Psoas muscle (tissue), 8 donors: ENCODE results near the gene CCDC8. TPM values are rescaled to one million over a fixed set of nuclear protein-coding genes. Genes with fewer than 3 reads are reported as not detected.
"Not testable (repeated sequence)": the region's sequence is repeated elsewhere in the genome, so short reads cannot be mapped to it uniquely, and the experiment has no call there.

Experiments
- ATAC-seq, 4 donors: fragments of 200-7000 bp; cut with Tn5 transposase; one replicate each; pipeline ENCODE4 v1.9.1; 2020; ENCODE audit warnings: moderate library complexity in 3 of 4, mild to moderate bottlenecking in 2 of 4
- DNase-seq, 2 donors: peaks; one replicate each; pipeline ENCODE4 v3.0.0-alpha.2; 2020
- H3K27ac ChIP-seq: fragments of 200-600 bp; one replicate; pipeline ENCODE4 v1.8.0; 2022
- H3K27me3 ChIP-seq, 3 donors: fragments of 200-600 bp in 1 of 3; one replicate each; pipeline versions ENCODE4 v1.6.1 to v1.8.0; 2013 to 2022; ENCODE audit warnings: low read length in 2 of 3, mild to moderate bottlenecking in 2 of 3, moderate library complexity in 1 of 3; ENCODE audit not compliant: insufficient read depth in 3 of 3
- H3K36me3 ChIP-seq, 2 donors: fragments of 200-600 bp in 1 of 2; one replicate each; pipeline versions ENCODE4 v1.6.1 to v1.8.0; 2013 to 2022; ENCODE audit warnings: low read depth in 1 of 2, mild to moderate bottlenecking in 1 of 2, moderate library complexity in 1 of 2; ENCODE audit not compliant: insufficient read depth in 1 of 2
- H3K4me1 ChIP-seq: fragments of 200-600 bp; one replicate; pipeline ENCODE4 v1.8.0; 2022
- H3K4me3 ChIP-seq: fragments of 200-600 bp; one replicate; pipeline ENCODE4 v1.8.0; 2022; ENCODE audit warnings: mild to moderate bottlenecking
- H3K9me3 ChIP-seq: fragments of 200-600 bp; one replicate; pipeline ENCODE4 v1.8.0; 2022
- WGBS, 3 donors: extraction: QIAGEN DNeasy Blood & Tissue Kit; methylation state at CpG; one replicate each; pipeline versions ENCODE4 v1.1.6 to v1.1.7; 2013; 5-methylcytosine and 5-hydroxymethylcytosine counted together
- intact Hi-C, 2 donors: fragments of 100-400 bp; cut with DNase I; formaldehyde crosslinking; loops; one replicate each; pipeline versions ENCODE4 v1.11.0 to v1.14.2; 2022
- polyA plus RNA-seq, 3 donors: library from polyadenylated mRNA; stranded (reverse); fragments of 200-250 nt; gene quantifications; one replicate each; pipeline ENCODE4 v1.2.3, GENCODE V29; 2013
- total RNA-seq, 4 donors: library from RNA; stranded (reverse); fragmentation: NEBNext Ultra II Directional in 2 of 4; extraction: Animal tissue kit (Norgen Biotek cat#: 25700) in 2 of 4; gene quantifications; one replicate each; pipeline versions ENCODE4 v1.2.1 to v1.2.4, GENCODE V29; 2021 to 2023
- TF ChIP-seq, protein P1 (sequence below): fragments of 200-600 bp; IDR thresholded peaks from one replicate; pipeline ENCODE4 v1.8.0; 2022; ENCODE audit warnings: antibody characterized with exemption
- donor health status: healthy with polysubstance abuse.
- donor health status: DM: no; HTN: no; CAD: no; lungs with moderate emphysema.
- donor health status: Bipolar disorder and iron deficiency.
- donor health status: healthy.
- donor health status: DM: yes; HTN: yes; CAD: no.
- donor health status: DM: no; HTN: no; CAD: no.
- donor health status: DM: no; HTN: no; CAD: no.
- donor health status: DM: yes; HTN: yes; CAD: no.

Gene CCDC8
- total and polyA plus RNA-seq, 7 donors, result 0.51 to 7.0 (median 1.6) TPM

DNA sequence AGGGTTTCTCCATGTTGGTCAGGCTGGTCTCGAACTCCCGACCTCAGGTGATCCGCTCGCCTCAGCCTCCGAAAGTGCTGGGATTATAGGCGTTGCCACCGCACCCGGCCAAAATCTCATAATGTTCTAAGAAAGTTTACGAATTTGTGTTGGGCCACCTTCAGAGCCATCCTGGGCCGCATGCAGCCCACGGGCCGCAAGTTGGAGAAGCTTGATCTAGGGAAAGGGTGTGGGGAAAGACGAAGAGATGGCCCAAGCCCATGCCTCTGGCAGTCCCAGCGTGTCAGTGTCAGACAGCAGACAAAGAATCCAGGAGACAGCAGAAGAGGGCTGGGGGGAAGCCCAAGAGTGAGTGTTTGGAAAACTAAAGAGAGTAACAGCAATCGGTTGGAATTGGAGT is 32.7 kb upstream of the CCDC8 start:
- Histone ChIP-seq H3K9me3 (no peaks in the 10 kb centered on the region), H3K27me3 (no peaks in the 10 kb centered on the region), H3K4me1 (peaks cover 9% of the 10 kb centered on the region), H3K36me3 (no peaks in the 10 kb centered on the region), H3K4me3 (no peak overlapping the region), H3K27ac (no peak overlapping the region)
- DNase-seq (no peak), ATAC-seq (no peak)
- TF ChIP-seq, protein P1, sequence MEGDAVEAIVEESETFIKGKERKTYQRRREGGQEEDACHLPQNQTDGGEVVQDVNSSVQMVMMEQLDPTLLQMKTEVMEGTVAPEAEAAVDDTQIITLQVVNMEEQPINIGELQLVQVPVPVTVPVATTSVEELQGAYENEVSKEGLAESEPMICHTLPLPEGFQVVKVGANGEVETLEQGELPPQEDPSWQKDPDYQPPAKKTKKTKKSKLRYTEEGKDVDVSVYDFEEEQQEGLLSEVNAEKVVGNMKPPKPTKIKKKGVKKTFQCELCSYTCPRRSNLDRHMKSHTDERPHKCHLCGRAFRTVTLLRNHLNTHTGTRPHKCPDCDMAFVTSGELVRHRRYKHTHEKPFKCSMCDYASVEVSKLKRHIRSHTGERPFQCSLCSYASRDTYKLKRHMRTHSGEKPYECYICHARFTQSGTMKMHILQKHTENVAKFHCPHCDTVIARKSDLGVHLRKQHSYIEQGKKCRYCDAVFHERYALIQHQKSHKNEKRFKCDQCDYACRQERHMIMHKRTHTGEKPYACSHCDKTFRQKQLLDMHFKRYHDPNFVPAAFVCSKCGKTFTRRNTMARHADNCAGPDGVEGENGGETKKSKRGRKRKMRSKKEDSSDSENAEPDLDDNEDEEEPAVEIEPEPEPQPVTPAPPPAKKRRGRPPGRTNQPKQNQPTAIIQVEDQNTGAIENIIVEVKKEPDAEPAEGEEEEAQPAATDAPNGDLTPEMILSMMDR, result no peak
- intact Hi-C loops, result no loop called here
- 84 to 93% (median 88%) methylated on average over 13 to 15 of the region's 15 CpGs for WGBS, 3 donors

DNA sequence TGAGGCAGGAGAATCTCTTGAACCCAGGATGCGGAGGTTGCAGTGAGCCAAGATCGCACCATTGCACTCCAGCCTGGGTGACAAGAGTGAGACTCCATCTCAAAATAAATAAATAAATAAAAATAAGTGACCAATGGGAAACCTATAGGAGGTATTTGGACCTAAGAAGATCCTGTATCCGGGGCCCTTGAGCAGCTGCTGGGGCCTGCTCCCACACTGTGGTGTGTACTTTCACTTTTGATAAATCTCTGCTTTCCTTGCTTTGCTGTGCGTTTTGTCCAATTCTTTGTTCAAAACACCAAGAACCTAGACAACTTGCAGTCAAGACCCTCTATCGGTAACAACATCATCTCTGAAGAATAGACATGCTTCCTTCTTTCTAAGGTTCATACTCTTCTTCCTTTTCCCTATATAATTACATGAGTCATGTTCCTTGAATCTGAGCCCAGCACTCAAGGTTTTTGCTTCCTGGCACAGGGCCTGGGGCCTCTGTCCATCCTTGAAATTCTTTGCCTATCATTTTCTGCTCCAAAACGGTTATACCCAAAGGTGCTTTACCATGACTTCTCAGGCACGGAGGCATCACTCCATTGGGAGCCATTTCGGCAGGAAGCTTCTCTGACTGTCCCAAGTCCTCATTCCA is 29.6 kb upstream of the CCDC8 start:
- TF ChIP-seq, protein P1, result no peak
- no peaks in the 10 kb centered on the region for H3K36me3 ChIP-seq
- H3K4me3 ChIP-seq, result no peak overlapping the region
- intact Hi-C loops, result no loop called here
- H3K27me3 ChIP-seq, result no peaks in the 10 kb centered on the region
- H3K27ac ChIP-seq, result no peak overlapping the region
- no peaks in the 10 kb centered on the region for H3K9me3 ChIP-seq
- H3K4me1 ChIP-seq, result peaks cover 6% of the 10 kb centered on the region
- DNase-seq (peak in 1 of 2 donors; percentile 19), ATAC-seq (no peak)
- WGBS, 3 donors, result 50 to 59% (median 54%) methylated on average over 8 of the region's 8 CpGs

DNA sequence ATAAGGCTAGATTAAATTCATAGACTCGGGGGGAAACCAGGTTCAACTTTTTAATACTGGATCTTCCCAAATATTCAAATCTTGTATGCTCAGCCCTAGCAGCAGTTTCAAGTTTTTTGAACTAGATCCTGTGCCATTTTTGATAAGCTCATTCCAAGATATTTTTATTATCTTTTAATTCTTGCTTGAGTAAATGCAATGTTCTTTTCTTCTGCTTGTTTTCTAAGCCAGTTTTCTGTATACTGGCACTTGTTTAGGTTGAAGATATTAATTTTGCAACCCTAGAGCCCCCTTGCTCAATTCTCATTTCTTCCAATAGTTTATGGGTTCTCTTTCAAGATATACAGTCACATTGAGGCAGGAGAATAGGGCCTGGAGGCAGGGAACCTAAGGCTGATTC is 28.5 kb upstream of the CCDC8 start:
- Histone ChIP-seq H3K27me3 (no peaks in the 10 kb centered on the region), H3K9me3 (no peaks in the 10 kb centered on the region), H3K4me1 (peaks cover 6% of the 10 kb centered on the region), H3K4me3 (no peak overlapping the region), H3K27ac (no peak overlapping the region), H3K36me3 (no peaks in the 10 kb centered on the region)
- no peak for DNase-seq
- intact Hi-C loops, result no loop called here
- TF ChIP-seq, protein P1, result no peak
- WGBS, 3 donors, result 72 to 89% (median 77%) methylated on average over 1 of the region's 1 CpG
- no peak for ATAC-seq

DNA sequence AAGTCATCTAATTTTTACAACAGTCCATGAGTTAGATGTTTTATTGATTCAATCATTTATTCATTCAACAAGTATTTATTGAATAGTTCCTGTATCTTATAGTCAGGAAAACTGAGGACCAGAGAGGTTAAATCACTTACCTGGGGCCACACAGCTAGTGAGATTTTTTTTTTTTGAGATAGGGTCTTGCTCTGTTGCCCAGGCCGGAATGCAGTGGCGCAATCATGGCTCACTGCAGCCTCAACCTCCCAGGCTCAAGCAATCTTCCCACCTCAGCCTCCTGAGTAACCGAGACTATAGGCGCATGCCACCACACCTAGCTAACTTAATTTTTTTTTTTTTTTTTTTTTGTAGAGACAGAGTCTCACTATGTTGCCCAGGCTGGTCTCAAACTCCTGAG is 22.3 kb upstream of the CCDC8 start:
- ATAC-seq, DNase-seq, H3K27ac ChIP-seq, H3K9me3 ChIP-seq, H3K36me3 ChIP-seq, H3K4me1 ChIP-seq, intact Hi-C loops, H3K4me3 ChIP-seq: not testable (repeated sequence)
- H3K27me3 ChIP-seq, result peaks cover 0 to 12% (median 2%) of the 10 kb centered on the region in 3 donors
- WGBS, 3 donors, result 96 to 100% (median 99%) methylated on average over 4 of the region's 4 CpGs

DNA sequence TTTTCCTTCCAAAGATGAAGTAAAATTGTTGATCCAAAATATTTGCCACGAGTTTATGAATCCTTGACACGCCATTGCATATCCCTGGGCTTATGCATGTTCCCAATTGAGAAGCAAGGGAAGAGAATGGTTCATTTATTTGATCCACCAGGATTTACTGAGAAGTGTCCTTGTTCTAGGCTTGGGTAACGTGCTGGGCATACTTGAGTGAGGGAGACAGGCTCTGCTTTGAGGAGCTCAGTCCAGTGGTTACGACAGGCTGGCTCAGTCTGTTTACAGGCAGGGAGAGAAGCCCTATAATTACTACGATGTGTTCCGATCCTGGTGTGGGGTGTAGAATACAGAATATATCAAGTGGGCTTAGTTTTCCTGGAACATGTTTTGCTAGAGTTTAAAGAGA is 21.6 kb upstream of the CCDC8 start:
- Histone ChIP-seq H3K36me3 (no peaks in the 10 kb centered on the region), H3K27me3 (peaks cover 0 to 13% (median 2%) of the 10 kb centered on the region in 3 donors), H3K9me3 (no peaks in the 10 kb centered on the region), H3K4me3 (no peak overlapping the region), H3K27ac (no peak overlapping the region), H3K4me1 (no peaks in the 10 kb centered on the region)
- intact Hi-C loops, result no loop called here
- WGBS, 3 donors, result 44 to 57% (median 47%) methylated on average over 6 of the region's 6 CpGs
- no peak for ATAC-seq
- TF ChIP-seq, protein P1, result no peak
- no peak for DNase-seq

DNA sequence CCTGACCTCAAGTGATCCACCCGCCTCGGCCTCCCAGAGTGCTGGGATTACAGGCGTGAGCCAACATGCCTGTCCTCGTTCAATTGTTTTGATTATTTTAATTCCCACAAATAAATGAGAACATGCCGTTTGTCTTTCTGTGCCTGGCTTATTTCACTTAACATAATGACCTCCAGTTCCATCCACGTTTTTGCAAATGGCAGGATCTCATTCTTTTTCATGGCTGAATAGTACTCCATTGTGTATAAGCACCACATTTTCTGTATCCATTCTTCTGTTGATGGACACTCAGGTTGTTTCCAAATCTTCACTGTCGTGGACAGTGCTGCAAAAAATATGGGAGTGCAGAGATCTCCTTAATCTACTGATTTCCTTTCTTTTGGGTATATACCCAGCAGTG is 20.1 kb upstream of the CCDC8 start:
- H3K4me1 ChIP-seq, H3K27ac ChIP-seq, intact Hi-C loops, H3K4me3 ChIP-seq, H3K36me3 ChIP-seq, ATAC-seq, DNase-seq, H3K9me3 ChIP-seq: not testable (repeated sequence)
- 73 to 78% (median 78%) methylated on average over 7 of the region's 7 CpGs for WGBS, 3 donors
- H3K27me3 ChIP-seq, result peaks cover 0 to 27% (median 3%) of the 10 kb centered on the region in 3 donors
